Activated naive CD4-positive, alpha-beta T cell treated with anti-CD3 and anti-CD28 coated beads, Interleukin-2, amount 50 U/mL, for 16 hours (primary cell): ENCODE data around the gene TMEM209.

Source experiments
- DNase-seq: peaks from one replicate; pipeline ENCODE4 v3.0.0-alpha.2; 2020

Gene TMEM209

DNA sequence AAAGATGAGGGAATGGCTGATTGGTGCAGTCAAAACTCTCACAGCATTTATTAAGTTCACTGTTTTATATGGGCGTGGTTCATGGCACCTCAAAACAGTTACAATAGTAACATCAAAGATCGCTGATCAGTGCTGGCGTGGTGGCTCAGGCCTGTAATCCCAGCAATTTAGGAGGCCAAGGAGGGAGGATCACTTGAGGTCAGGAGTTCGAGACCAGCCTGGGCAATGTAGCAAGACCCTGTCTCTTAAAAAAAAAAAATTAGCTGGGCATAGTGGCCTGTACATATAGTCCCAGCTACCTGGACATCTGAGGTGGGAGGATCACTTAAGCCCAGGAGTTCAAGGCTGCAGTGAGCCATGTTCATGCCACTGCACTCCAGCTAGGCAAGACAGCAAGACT lies 86.4 kb downstream of the TMEM209 start:
- no peak for DNase-seq

- DNase-seq: no peak
These were observed 86.9 kb downstream of the TMEM209 start for GRCh38 chr7:130118294-130118693.

GRCh38 chr7:130114776-130115175 lies 90.4 kb downstream of the TMEM209 start:
- no peak for DNase-seq
